Trophoblast cell (in vitro differentiated cells and primary cell): Measurements from ENCODE around the gene POLN.

Source experiments
- DNase-seq, 2 donors: peaks; one replicate each; pipeline ENCODE4 v3.0.0-alpha.2; 2016
- H2AFZ ChIP-seq: 2 replicates; pipeline ENCODE4 v1.6.1; 2013; ENCODE audit warnings: low read length, moderate library complexity, mild to moderate bottlenecking; ENCODE audit not compliant: insufficient read depth, poor library complexity
- H2AK5ac ChIP-seq: 2 replicates; pipeline ENCODE4 v1.6.1; 2013; ENCODE audit warnings: mild to moderate bottlenecking, low read length
- H2BK120ac ChIP-seq: 2 replicates; pipeline ENCODE4 v1.6.1; 2013; ENCODE audit warnings: low read length, mild to moderate bottlenecking, moderate library complexity; ENCODE audit not compliant: insufficient read depth, poor library complexity
- H2BK12ac ChIP-seq: 2 replicates; pipeline ENCODE4 v1.6.1; 2013; ENCODE audit warnings: mild to moderate bottlenecking, low read length, moderate library complexity
- H2BK5ac ChIP-seq: 2 replicates; pipeline ENCODE4 v1.6.1; 2013; ENCODE audit warnings: low read length, low read depth, moderate library complexity, mild to moderate bottlenecking; ENCODE audit not compliant: poor library complexity
- H3K14ac ChIP-seq: 2 replicates; pipeline ENCODE4 v1.6.1; 2013; ENCODE audit warnings: mild to moderate bottlenecking, low read length
- H3K18ac ChIP-seq: 2 replicates; pipeline ENCODE4 v1.6.1; 2013; ENCODE audit warnings: mild to moderate bottlenecking, low read length
- H3K23ac ChIP-seq: 2 replicates; pipeline ENCODE4 v1.6.1; 2013; ENCODE audit warnings: low read length
- H3K27ac ChIP-seq: 2 replicates; pipeline ENCODE4 v1.5.1; 2013; ENCODE audit warnings: low read depth, mild to moderate bottlenecking, inconsistent platforms, low read length, moderate library complexity
- H3K27me3 ChIP-seq: 2 replicates; pipeline ENCODE4 v1.6.1; 2013; ENCODE audit warnings: inconsistent platforms, mild to moderate bottlenecking, low read length, moderate library complexity; ENCODE audit not compliant: insufficient read depth
- H3K36me3 ChIP-seq, 2 experiments: 1 replicate in 1 of 2; 2 replicates in 1 of 2; pipeline ENCODE4 v1.6.1; 2013; ENCODE audit warnings: low read length in 2 of 2, mild to moderate bottlenecking in 2 of 2, moderate library complexity in 1 of 2; ENCODE audit not compliant: insufficient read depth in 2 of 2, control insufficient read depth in 1 of 2
- H3K4ac ChIP-seq: 2 replicates; pipeline ENCODE4 v1.6.1; 2013; ENCODE audit warnings: low read depth, mild to moderate bottlenecking, low read length, moderate library complexity
- H3K4me1 ChIP-seq, 2 experiments: 1 replicate in 1 of 2; 2 replicates in 1 of 2; pipeline ENCODE4 v1.6.1; 2013; ENCODE audit warnings: low read length in 2 of 2, mild to moderate bottlenecking in 2 of 2, moderate library complexity in 1 of 2; ENCODE audit not compliant: insufficient read depth in 2 of 2, control insufficient read depth in 1 of 2
- H3K4me2 ChIP-seq: 2 replicates; pipeline ENCODE4 v1.6.1; 2013; ENCODE audit warnings: inconsistent platforms, mild to moderate bottlenecking, low read length, moderate library complexity
- H3K4me3 ChIP-seq: 2 replicates; pipeline ENCODE4 v1.5.1; 2013; ENCODE audit warnings: mild to moderate bottlenecking, low read depth, low read length, inconsistent platforms
- H3K79me1 ChIP-seq: one replicate; pipeline ENCODE4 v1.6.1; 2013; ENCODE audit warnings: low read length
- H3K79me2 ChIP-seq: 2 replicates; pipeline ENCODE4 v1.6.1; 2013; ENCODE audit warnings: low read length, mild to moderate bottlenecking; ENCODE audit not compliant: control insufficient read depth, insufficient read depth, poor library complexity
- H3K9ac ChIP-seq: 2 replicates; pipeline ENCODE4 v1.6.1; 2013; ENCODE audit warnings: mild to moderate bottlenecking, low read length
- H3K9me3 ChIP-seq: 2 replicates; pipeline ENCODE4 v1.6.1; 2013; ENCODE audit warnings: low read depth, mild to moderate bottlenecking, control low read depth, inconsistent platforms, low read length; ENCODE audit not compliant: insufficient read depth
- H4K12ac ChIP-seq: 2 replicates; pipeline ENCODE4 v1.6.1; 2013; ENCODE audit warnings: low read depth, mild to moderate bottlenecking, low read length, moderate library complexity
- H4K8ac ChIP-seq: 2 replicates; pipeline ENCODE4 v1.6.1; 2013; ENCODE audit warnings: low read depth, mild to moderate bottlenecking, low read length, moderate library complexity
- H4K91ac ChIP-seq: one replicate; pipeline ENCODE4 v1.6.1; 2013; ENCODE audit warnings: low read depth, mild to moderate bottlenecking, low read length, moderate library complexity
- WGBS: extraction: QIAGEN DNeasy Blood & Tissue Kit; methylation state at CpG from one replicate; pipeline ENCODE4 v1.1.7; 2013; ENCODE audit warnings: missing lambda C conversion rate; ENCODE audit not compliant: insufficient read length, insufficient coverage; ENCODE audit errors: extremely low coverage; 5-methylcytosine and 5-hydroxymethylcytosine counted together

The POLN gene

GRCh38 chr4:2243681-2244380, 1.9 kb upstream of the POLN start:
- no peak overlapping the region for H2BK5ac ChIP-seq
- H3K18ac ChIP-seq, result no peak overlapping the region
- peaks cover 8% of the 10 kb centered on the region for H3K79me1 ChIP-seq
- H4K12ac ChIP-seq, result no peak overlapping the region
- H3K4ac ChIP-seq, result no peak overlapping the region
- H3K79me2 ChIP-seq, result peaks cover 5% of the 10 kb centered on the region
- H2AFZ ChIP-seq, result no peak overlapping the region
- no peak overlapping the region for H4K91ac ChIP-seq
- H3K23ac ChIP-seq, result no peak overlapping the region
- no peaks in the 10 kb centered on the region for H3K27me3 ChIP-seq
- peak in 1 of 2 donors; percentile 31 for DNase-seq
- H2BK120ac ChIP-seq, result no peak overlapping the region
- H3K4me3 ChIP-seq, result peak overlapping the region; percentile 28
- H4K8ac ChIP-seq, result no peak overlapping the region
- H3K4me1 ChIP-seq, result no peaks in the 10 kb centered on the region
- H3K9me3 ChIP-seq, result peaks cover 2% of the 10 kb centered on the region
- H3K4me2 ChIP-seq, result no peak overlapping the region
- no CpG with 5 or more reads among the region's 5 CpGs for WGBS
- no peak overlapping the region for H2BK12ac ChIP-seq
- no peak overlapping the region for H3K14ac ChIP-seq
- no peak overlapping the region for H3K27ac ChIP-seq
- H2AK5ac ChIP-seq, result no peak overlapping the region
- H3K36me3 ChIP-seq, result peaks cover 7 to 9% of the 10 kb centered on the region in 2 experiments
- H3K9ac ChIP-seq, result no peak overlapping the region

GRCh38 chr4:2241003-2241402, 918 bp downstream of the POLN start:
- H3K9ac ChIP-seq, result peak overlapping the region; percentile 79
- no peaks in the 10 kb centered on the region for H3K9me3 ChIP-seq
- no peak overlapping the region for H3K27ac ChIP-seq
- H3K4me3 ChIP-seq, result peak overlapping the region; percentile 79
- no peak overlapping the region for H3K18ac ChIP-seq
- H2BK120ac ChIP-seq, result no peak overlapping the region
- no peak overlapping the region for H2AFZ ChIP-seq
- no peak overlapping the region for H3K14ac ChIP-seq
- no peak for DNase-seq
- no peak overlapping the region for H2AK5ac ChIP-seq
- H4K12ac ChIP-seq, result no peak overlapping the region
- peak overlapping the region; percentile 68 for H3K4me2 ChIP-seq
- WGBS, result no CpG with 5 or more reads among the region's 7 CpGs
- peaks cover 5% of the 10 kb centered on the region for H3K79me2 ChIP-seq
- no peaks in the 10 kb centered on the region for H3K4me1 ChIP-seq
- no peaks in the 10 kb centered on the region for H3K27me3 ChIP-seq
- H3K79me1 ChIP-seq, result peaks cover 8% of the 10 kb centered on the region
- peaks cover 2 to 5% of the 10 kb centered on the region in 2 experiments for H3K36me3 ChIP-seq
- no peak overlapping the region for H3K4ac ChIP-seq
- H2BK5ac ChIP-seq, result no peak overlapping the region
- no peak overlapping the region for H3K23ac ChIP-seq
- H2BK12ac ChIP-seq, result no peak overlapping the region
- H4K8ac ChIP-seq, result no peak overlapping the region
- H4K91ac ChIP-seq, result no peak overlapping the region

- Histone ChIP-seq H3K14ac (no peak overlapping the region), H3K4ac (no peak overlapping the region), H3K4me3 (no peak overlapping the region), H3K9me3 (no peaks in the 10 kb centered on the region), H3K27me3 (no peaks in the 10 kb centered on the region), H2BK12ac (no peak overlapping the region), H3K9ac (no peak overlapping the region), H2BK120ac (no peak overlapping the region), H3K27ac (no peak overlapping the region), H2AFZ (no peak overlapping the region), H3K36me3 (peaks cover 9 to 11% of the 10 kb centered on the region in 2 experiments), H3K79me2 (peaks cover 5% of the 10 kb centered on the region), H3K4me2 (no peak overlapping the region), H3K4me1 (no peaks in the 10 kb centered on the region), H2BK5ac (no peak overlapping the region), H4K12ac (no peak overlapping the region), H4K91ac (no peak overlapping the region), H4K8ac (no peak overlapping the region), H2AK5ac (no peak overlapping the region), H3K23ac (no peak overlapping the region), H3K18ac (peak overlapping the region; percentile 37), H3K79me1 (peaks cover 6% of the 10 kb centered on the region)
- WGBS, result no CpG with 5 or more reads among the region's 3 CpGs
- no peak for DNase-seq
Measured at GRCh38 chr4:2236944-2237666, 4.8 kb downstream of the POLN start.

- no peak overlapping the region for H4K91ac ChIP-seq
- H2AK5ac ChIP-seq, result no peak overlapping the region
- no peaks in the 10 kb centered on the region for H3K79me1 ChIP-seq
- no peak overlapping the region for H2BK12ac ChIP-seq
- no peak overlapping the region for H3K4ac ChIP-seq
- H3K14ac ChIP-seq, result no peak overlapping the region
- H3K9ac ChIP-seq, result no peak overlapping the region
- H3K23ac ChIP-seq, result no peak overlapping the region
- H3K4me1 ChIP-seq, result no peaks in the 10 kb centered on the region
- H2BK5ac ChIP-seq, result no peak overlapping the region
- H3K27ac ChIP-seq, result no peak overlapping the region
- no peaks in the 10 kb centered on the region for H3K27me3 ChIP-seq
- H3K4me3 ChIP-seq, result no peak overlapping the region
- no peaks in the 10 kb centered on the region for H3K79me2 ChIP-seq
- H4K12ac ChIP-seq, result no peak overlapping the region
- no peak overlapping the region for H3K18ac ChIP-seq
- no peak overlapping the region for H3K4me2 ChIP-seq
- H2BK120ac ChIP-seq, result no peak overlapping the region
- WGBS, result no CpG with 5 or more reads among the region's 6 CpGs
- DNase-seq, result no peak
- H3K9me3 ChIP-seq, result no peaks in the 10 kb centered on the region
- H2AFZ ChIP-seq, result no peak overlapping the region
- no peak overlapping the region for H4K8ac ChIP-seq
- peaks cover 7 to 8% of the 10 kb centered on the region in 2 experiments for H3K36me3 ChIP-seq
Measured at GRCh38 chr4:2231082-2231481, 10.8 kb downstream of the POLN start.
